Glomerular visceral epithelial cell (primary cell): ENCODE data around the gene SMDT1.

Experiments
- DNase-seq: peaks from one replicate; pipeline ENCODE4 v3.0.0-alpha.2; 2016; ENCODE audit errors: extremely low spot score

Gene SMDT1

GRCh38 chr22:42079319-42080251, at the start of gene SMDT1:
Gene SMDT1 (plus strand): TSS chr22:42079700. CDS start chr22:42079769, 69 bp downstream.
- DNase-seq: peak; percentile 97

GRCh38 chr22:42033263-42034181, 46.0 kb upstream of the SMDT1 start:
- DNase-seq: no peak

GRCh38 chr22:42035256-42035655, 44.2 kb upstream of the SMDT1 start:
- no peak for DNase-seq

GRCh38 chr22:42039271-42039670, 40.2 kb upstream of the SMDT1 start:
- DNase-seq: no peak

- DNase-seq: no peak
These were observed 37.7 kb upstream of the SMDT1 start for GRCh38 chr22:42041784-42042183.

- DNase-seq: no peak
These were observed 28.8 kb upstream of the SMDT1 start for GRCh38 chr22:42050641-42051180.

- DNase-seq: no peak
These were observed 26.7 kb upstream of the SMDT1 start for GRCh38 chr22:42052765-42053164.

GRCh38 chr22:42056757-42057511, 22.6 kb upstream of the SMDT1 start:
- DNase-seq: no peak

GRCh38 chr22:42060489-42060888, 19.0 kb upstream of the SMDT1 start:
- no peak for DNase-seq

GRCh38 chr22:42061041-42061440, 18.5 kb upstream of the SMDT1 start:
- no peak for DNase-seq

- DNase-seq: no peak
These were observed 16.9 kb upstream of the SMDT1 start for GRCh38 chr22:42062506-42063170.

GRCh38 chr22:42064629-42065028, 14.9 kb upstream of the SMDT1 start:
- no peak for DNase-seq

- no peak for DNase-seq
These were observed 13.9 kb upstream of the SMDT1 start for GRCh38 chr22:42065438-42066125.

- no peak for DNase-seq
These were observed 13.3 kb upstream of the SMDT1 start for GRCh38 chr22:42066126-42066761.

- no peak for DNase-seq
These were observed 12.6 kb upstream of the SMDT1 start for GRCh38 chr22:42066937-42067336.

GRCh38 chr22:42067671-42068251, 11.7 kb upstream of the SMDT1 start:
- no peak for DNase-seq

GRCh38 chr22:42068291-42068690, 11.2 kb upstream of the SMDT1 start:
- no peak for DNase-seq

- no peak for DNase-seq
These were observed 9.5 kb upstream of the SMDT1 start for GRCh38 chr22:42069801-42070516.
